HG02610 (cell line): ENCODE measurements around the gene SH2D6.
"Not testable (repeated sequence)": the region's sequence is repeated elsewhere in the genome, so short reads cannot be mapped to it uniquely, and the experiment has no call there.

Experiments used
- ATAC-seq: cut with Tn5 transposase; IDR thresholded peaks from one replicate; pipeline ENCODE4 v1.9.1; 2021; ENCODE audit warnings: mild to moderate bottlenecking, moderate library complexity; ENCODE audit not compliant: unreplicated experiment

SH2D6 gene

GRCh38 chr2:85438201-85439024, 19.9 kb downstream of the SH2D6 start:
- no peak for ATAC-seq

- no peak for ATAC-seq
These were observed 20.5 kb downstream of the SH2D6 start for GRCh38 chr2:85439025-85439472.

- ATAC-seq = not testable (repeated sequence)
These were observed 21.1 kb downstream of the SH2D6 start for GRCh38 chr2:85439569-85439968.

DNA sequence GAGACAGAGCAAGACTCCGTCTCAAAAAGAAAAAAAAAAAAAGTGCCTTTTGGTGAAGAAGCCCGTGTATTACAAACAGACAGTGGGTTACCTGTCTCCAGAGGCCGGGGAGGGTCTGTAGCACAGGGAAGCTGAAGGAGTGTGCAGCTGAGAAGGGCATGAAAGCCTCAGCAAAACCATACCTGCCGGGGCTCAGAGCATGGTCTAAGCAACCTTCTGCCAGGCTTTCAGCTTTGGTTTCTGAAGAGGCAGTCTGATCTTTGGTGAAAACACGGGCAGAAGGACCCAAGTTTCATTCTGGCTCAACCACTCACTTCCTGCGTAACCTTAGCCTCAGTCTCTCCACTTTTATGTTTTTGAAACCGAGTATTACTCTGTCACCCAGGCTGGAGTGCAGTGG, 21.5 kb downstream of the SH2D6 start:
- ATAC-seq = no peak

GRCh38 chr2:85440729-85441128, 22.2 kb downstream of the SH2D6 start:
- ATAC-seq = no peak

GRCh38 chr2:85441864-85442263, 23.4 kb downstream of the SH2D6 start:
- ATAC-seq = no peak

GRCh38 chr2:85444629-85445172, 26.2 kb downstream of the SH2D6 start:
- ATAC-seq = no peak

GRCh38 chr2:85445316-85446295, 27.1 kb downstream of the SH2D6 start:
- no peak for ATAC-seq

DNA sequence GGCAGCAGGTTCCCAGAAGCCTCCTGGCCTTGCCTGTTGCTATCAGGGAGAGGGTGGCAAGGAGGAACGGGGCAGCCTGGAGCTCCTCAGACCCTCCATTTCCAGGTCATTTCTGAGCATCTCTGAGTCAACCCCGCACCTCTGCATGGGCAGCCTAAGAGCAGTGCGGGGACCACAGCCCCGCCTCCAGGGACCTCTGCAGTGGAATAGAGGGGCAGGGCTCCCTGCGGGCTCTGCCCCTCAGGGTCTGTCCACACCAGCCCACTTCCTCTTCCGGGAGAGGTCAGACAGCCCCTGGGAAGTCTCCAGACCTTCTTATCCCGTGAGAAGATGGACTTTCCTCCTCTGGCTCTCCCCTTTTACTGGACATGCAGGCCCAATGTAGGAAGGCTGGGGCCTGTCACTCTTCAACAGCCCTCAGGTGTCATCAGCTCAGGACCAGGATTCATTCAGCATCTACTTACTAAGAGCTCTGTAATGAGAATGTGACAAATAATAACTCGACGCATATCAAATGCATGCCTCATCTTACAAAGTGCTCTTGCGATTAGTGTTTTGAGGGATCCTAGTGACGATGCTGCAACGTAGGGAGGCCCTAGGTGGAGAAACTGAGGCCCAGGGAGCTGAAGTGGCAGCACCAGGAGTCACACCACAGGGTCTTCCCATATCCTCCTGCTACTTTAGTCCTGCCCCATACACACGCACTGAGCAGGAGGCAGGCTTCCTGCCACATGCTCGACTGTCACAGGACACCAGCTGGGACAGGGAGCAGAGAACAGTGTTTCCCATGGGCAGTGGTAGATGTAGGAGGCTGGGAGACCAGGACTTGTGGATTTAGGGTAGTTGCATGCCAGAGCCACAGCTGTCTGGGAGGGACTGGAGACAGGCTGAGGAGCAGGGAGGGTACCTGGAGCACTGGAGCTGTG, 28.0 kb downstream of the SH2D6 start:
- no peak for ATAC-seq

DNA sequence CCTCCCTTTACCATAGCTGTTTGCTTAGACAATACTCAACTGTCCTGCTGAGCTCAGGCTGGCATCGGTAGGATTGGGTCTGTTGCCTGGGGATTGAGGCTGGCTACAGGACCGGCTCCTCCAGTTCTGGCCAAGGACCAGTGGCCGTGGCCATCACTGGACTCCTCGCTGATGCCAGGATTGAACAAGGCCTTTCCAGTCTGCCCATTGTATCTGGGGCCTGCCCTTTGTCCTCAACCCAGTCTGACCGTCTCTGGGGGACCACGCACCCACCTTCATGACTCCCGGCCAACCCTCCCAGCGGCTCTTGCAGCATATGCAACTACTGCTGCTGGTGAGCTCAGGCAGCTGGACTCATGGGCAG, 28.7 kb downstream of the SH2D6 start:
- ATAC-seq = no peak

- no peak for ATAC-seq
These were observed 30.1 kb downstream of the SH2D6 start for GRCh38 chr2:85448461-85449213.

DNA sequence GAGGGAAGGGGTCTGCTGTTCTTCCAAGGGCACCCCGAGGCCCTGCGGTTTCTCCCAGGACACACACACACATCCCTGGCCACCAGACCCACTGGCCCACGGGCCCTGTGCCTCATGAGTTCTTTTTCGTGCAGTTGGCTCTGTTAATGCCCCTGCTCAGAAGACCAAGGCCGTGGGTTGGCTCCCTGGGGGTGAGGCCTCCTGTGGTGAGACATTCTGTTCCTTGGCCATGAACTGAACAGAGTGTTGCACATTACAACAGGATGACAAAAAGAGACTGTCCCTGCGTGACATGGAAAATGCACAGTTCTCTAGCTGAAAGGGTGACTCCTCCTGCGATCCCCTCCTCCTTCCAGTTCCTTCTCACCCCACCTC, 30.7 kb downstream of the SH2D6 start:
- no peak for ATAC-seq

- no peak for ATAC-seq
These were observed 33.7 kb downstream of the SH2D6 start for GRCh38 chr2:85452237-85452636.

DNA sequence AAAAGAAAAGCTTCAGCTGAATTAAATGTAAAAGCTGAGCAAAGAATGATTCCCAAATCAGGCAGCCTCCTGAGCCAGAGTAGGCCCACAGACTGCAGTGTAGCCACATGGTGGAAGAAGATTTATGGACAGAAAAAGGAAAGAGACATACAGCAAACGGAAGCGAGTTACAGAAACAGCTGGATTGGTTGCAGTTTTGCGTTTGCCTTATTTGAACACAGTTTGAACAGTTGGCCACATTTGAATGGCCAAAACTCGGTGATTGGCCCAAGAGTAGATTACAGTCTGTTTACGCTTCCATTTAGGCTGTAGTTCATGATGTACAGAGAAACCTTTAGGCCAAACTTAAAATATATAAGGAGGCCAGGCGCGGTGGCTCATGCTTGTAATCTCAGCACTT, 35.1 kb downstream of the SH2D6 start:
- ATAC-seq = no peak

- no peak for ATAC-seq
These were observed 37.1 kb downstream of the SH2D6 start for GRCh38 chr2:85455552-85456090.

GRCh38 chr2:85457043-85457442, 38.5 kb downstream of the SH2D6 start:
- ATAC-seq = no peak

DNA sequence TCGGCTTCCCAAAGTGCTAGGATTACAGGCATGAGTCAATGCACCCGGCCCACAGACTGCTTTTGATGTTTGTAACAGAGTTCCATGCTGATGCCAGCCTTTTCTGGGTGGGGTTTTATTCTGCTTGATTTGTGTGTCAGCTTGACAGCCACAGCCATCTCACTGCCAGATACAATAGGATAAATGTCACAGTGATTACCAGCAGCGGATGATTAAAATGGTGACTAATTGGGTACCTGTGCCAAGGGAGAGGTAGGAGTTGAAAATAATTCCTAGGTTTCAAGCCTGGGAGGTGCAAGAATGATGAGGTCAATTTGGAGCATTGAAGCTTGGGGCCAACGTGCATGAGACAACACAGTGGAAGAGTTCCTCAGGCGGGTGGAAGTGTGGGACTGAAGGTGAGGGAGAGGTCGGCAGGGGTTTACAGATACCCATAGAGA, 39.4 kb downstream of the SH2D6 start:
- ATAC-seq = no peak

DNA sequence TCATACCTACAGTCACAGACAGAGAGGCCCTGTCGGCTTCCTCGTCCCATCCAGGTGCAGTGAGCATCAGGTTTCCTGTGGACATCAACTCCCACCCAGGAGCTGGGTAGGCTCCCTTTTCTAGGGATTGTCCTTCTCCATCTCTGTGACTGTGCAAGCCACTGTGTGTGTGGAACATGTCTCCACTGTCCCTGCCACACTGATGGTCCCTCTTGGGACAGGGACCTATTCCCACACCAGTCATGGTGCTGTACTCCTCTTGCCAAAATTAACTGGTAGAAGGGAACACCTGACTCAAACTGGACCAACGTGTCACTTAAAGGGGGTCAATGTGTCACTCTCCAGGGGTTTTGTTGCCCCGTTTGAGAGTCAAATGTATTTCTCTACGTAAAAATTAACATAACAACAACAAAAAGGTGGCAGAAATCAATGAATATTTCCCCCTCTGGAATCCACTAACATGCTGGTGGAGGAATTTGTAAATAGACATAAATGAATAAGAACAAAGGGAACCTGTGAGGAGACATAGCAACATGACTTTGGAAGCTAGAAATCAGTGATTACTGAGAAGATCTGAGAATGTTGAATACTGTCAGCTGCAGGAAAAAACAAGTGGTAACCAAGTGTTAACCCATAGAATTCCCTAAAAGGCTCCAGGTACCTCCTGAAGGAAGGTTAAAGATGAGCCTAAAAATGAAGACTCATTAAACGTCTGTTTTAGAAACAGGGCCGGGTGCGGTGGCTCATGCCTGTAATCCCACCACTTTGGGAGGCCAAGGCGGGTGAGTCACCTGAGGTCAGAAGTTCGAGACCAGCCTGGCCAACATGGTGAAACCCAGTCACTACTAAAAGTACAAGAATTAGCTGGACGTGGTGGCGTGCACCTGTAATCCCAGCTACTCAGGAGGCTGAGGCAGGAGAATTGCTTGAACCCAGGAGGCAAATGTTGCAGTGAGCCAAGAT, 40.4 kb downstream of the SH2D6 start:
- ATAC-seq = no peak
